EL (cell line): ENCODE data around the gene OSBPL3.
A peak's percentile ranks its signal among the peaks of the same experiment; 100 is the strongest.

Experiments
- DNase-seq: peaks from one replicate; pipeline ENCODE4 v3.0.0-alpha.2; 2016

OSBPL3 gene

GRCh38 chr7:24949884-24950283, 30.1 kb downstream of the OSBPL3 start:
- DNase-seq, result no peak

GRCh38 chr7:24948739-24949138, 31.2 kb downstream of the OSBPL3 start:
- peak; percentile 23 for DNase-seq

- DNase-seq, result no peak
These were observed 33.5 kb downstream of the OSBPL3 start for GRCh38 chr7:24946467-24946866.

- no peak for DNase-seq
These were observed 34.1 kb downstream of the OSBPL3 start for GRCh38 chr7:24945899-24946298.

GRCh38 chr7:24943096-24943948, 36.7 kb downstream of the OSBPL3 start:
- DNase-seq, result peak; percentile 33

- DNase-seq, result no peak
These were observed 37.8 kb downstream of the OSBPL3 start for GRCh38 chr7:24942226-24942625.

- DNase-seq, result no peak
These were observed 40.6 kb downstream of the OSBPL3 start for GRCh38 chr7:24939416-24939815.

GRCh38 chr7:24936121-24936824, 43.7 kb downstream of the OSBPL3 start:
- peak; percentile 60 for DNase-seq

- DNase-seq, result no peak
These were observed 46.7 kb downstream of the OSBPL3 start for GRCh38 chr7:24933298-24933697.

GRCh38 chr7:24932815-24933214, 47.2 kb downstream of the OSBPL3 start:
- DNase-seq, result no peak

GRCh38 chr7:24932389-24932788, 47.6 kb downstream of the OSBPL3 start:
- no peak for DNase-seq

- DNase-seq, result no peak
These were observed 48.1 kb downstream of the OSBPL3 start for GRCh38 chr7:24931844-24932243.

GRCh38 chr7:24930856-24931255, 49.1 kb downstream of the OSBPL3 start:
- no peak for DNase-seq

- peak; percentile 74 for DNase-seq
These were observed 53.1 kb downstream of the OSBPL3 start for GRCh38 chr7:24926623-24927524.

GRCh38 chr7:24924375-24924774, 55.6 kb downstream of the OSBPL3 start:
- DNase-seq, result no peak

GRCh38 chr7:24923172-24923865, 56.7 kb downstream of the OSBPL3 start:
- DNase-seq, result no peak

- DNase-seq, result peak; percentile 43
These were observed 57.7 kb downstream of the OSBPL3 start for GRCh38 chr7:24922099-24922773.

- DNase-seq, result no peak
These were observed 58.7 kb downstream of the OSBPL3 start for GRCh38 chr7:24921362-24921679.

- no peak for DNase-seq
These were observed 59.3 kb downstream of the OSBPL3 start for GRCh38 chr7:24920451-24921361.

GRCh38 chr7:24917510-24918239, 62.3 kb downstream of the OSBPL3 start:
- DNase-seq, result peak; percentile 82
